GM23248 (cell line): Measurements from ENCODE around the gene ATP10A.

Experiments used
- EZH2 ChIP-seq: fragments of 200-600 bp; sonication (generic); IDR thresholded peaks from 2 replicates; pipeline ENCODE4 v1.6.1; 2018; ENCODE audit warnings: antibody characterized with exemption, mild to moderate bottlenecking; ENCODE audit not compliant: insufficient read depth, poor library complexity, severe bottlenecking
- EZH2phosphoT487 ChIP-seq: fragments of 200-600 bp; sonication (generic); IDR thresholded peaks from 2 replicates; pipeline ENCODE4 v1.6.1; 2018; ENCODE audit warnings: antibody characterized with exemption, moderate library complexity, mild to moderate bottlenecking, low read depth; ENCODE audit not compliant: insufficient read depth

GRCh38 chr15:25866251-25866650 is 3.1 kb upstream of the ATP10A start:
- TF ChIP-seq EZH2phosphoT487 (no peak), EZH2 (no peak)
